Activated T-cell treated with anti-CD3 and anti-CD28 coated beads for 48 hours (primary cell): ENCODE measurements around the gene FBXW11.
"Not testable (repeated sequence)": the region's sequence is repeated elsewhere in the genome, so short reads cannot be mapped to it uniquely, and the experiment has no call there.

Experiments
- DNase-seq: peaks from one replicate; pipeline ENCODE4 v3.0.0-alpha.2; 2020; ENCODE audit warnings: low read depth

FBXW11 gene

DNA sequence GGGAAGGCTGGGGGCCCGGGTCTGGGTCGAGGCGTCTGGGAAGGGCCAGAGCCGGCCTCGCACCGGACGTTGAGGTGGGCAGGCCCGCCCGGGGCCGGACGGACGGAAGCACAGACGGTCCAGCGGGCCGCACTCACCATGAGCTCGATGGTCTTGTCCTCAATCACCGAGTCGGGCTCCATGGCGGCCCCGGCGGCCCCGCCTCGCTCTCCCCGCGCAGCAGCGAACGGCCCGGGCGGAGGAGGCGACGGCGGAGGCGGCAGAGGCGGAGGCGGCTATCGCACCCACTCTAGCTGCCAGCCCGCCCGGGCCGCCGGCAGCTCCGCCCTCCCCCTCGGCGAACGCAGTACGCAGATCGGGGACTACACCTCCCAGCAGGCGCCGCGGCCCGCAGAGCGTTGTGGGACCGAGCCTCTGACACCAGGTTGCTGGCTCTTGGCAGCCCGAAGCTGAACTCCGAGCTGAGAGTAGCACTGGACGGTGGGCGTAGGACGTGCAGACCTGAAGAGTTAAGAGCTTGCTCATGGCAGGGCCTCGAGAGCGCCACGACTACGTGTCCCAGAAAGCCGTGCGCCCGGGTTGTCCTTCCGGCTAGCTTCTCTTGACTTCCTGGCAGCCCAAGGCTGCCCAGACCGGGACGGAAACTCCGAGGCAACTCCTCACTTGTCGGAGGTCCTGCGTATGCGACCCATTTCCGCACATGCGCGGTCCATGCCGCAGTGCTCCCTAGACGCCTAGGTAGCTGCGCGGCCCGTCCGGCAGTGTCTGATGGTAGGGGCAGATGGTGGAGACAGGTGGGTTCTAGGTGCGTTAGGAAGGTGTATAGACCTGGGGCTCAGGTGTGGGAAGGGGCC is at the start of gene FBXW11:
FBXW11 (minus strand) TSS at position 318 of the 854 bp plus-strand sequence; CDS start at position 182, 136 bp downstream.
- peak; percentile 91 for DNase-seq

DNA sequence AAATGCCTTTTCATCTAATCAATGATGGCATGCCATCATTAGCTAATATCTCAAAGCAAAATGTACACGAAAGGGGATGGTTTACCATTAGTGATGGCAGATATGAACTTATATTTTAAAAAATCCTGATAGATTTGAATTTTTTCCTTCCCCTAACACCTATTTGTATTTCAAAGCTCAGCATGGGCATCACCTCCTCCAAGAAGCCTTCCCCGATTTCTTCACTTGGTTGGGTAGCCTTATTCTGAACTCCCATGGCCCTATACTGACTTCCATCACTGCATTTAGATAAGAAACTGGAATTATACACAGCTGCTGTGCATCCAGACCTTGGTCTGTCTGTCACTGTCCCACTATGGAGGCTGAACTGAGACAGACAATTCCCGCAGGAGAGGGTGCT is 49.6 kb upstream of the FBXW11 start:
- no peak for DNase-seq

DNA sequence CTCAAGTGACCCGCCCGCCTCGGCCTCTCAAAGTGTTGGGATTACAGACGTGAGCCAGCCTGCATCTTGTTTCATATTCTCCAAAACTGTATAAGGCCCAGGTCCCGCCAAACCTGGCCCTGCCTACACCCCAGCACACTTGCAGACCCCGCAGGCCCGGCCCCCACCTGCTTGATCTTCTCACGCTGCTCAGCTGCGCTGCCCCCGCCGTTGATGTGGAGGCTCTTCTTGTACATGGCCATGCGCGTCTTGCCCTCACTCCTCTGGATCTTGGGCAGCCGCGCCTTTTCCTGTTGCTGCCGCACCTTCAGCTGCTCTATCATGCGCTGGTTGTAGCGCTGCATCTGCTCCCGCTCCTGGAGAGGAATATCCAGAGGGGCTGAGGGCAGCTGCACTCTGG is 49.0 kb upstream of the FBXW11 start:
- DNase-seq: no peak

DNA sequence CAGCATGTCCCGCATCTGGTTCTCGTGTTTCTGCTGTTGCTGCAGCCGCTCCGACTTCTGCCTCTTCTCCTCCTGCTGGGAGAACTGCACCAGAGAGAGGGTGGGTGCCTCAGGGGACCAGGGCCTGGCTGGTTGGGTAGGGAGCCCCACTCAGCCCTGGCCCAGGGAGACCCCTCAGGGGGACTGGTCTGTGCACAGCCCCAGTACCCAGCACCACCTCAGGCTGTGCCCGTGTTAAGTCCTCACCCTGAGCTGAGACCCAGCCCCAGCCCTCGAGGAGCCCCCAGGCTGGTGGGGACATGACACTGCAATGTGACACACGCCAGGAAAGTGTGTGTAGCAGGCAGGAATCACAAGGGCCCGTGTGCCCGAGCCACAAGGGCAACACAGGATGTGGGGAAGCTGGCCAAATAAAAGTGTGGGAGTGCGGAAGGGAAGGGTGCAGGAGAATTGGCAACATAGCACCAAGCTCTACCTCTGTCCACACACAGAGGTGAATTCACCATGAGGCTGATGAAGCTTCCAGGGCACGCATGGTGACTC is 48.2 kb upstream of the FBXW11 start:
- no peak for DNase-seq

DNA sequence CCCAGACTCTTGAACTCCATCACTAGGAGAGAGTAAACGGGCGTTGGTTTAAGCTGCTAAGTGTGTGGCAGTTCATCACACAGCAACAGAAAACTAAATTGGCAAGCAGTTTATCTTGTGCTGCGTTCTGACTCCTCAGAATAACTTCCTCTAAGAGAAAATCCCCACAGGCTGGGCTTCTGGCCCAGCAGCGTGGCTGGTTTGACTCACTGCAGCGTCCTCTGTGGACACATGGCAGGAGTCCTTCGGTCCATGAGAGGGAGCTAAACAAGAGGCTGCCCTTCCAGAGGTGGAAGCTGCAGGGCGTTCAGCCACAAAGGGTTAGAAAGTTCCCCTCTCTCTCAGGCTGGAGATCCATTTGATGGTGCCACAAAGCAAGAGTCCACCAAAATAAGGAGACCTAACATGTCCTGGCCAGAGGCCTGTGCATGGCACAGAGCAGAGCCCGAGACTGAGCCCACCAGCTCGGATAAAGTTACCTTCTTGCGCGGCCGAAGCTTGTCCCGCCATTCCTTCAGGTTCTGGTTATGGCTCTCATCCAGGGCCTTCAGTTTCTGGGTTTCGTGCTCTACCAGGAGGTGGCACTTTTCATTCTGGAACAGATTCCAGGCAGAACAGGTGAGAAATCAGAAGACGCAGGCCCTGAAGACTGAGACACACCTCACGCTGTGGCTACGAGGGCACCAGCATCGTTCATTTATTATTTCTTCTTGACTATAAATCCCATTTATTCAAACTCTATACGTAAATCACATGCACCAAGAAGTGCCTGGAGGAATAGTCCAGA is 46.2 kb upstream of the FBXW11 start:
- DNase-seq: no peak

DNA sequence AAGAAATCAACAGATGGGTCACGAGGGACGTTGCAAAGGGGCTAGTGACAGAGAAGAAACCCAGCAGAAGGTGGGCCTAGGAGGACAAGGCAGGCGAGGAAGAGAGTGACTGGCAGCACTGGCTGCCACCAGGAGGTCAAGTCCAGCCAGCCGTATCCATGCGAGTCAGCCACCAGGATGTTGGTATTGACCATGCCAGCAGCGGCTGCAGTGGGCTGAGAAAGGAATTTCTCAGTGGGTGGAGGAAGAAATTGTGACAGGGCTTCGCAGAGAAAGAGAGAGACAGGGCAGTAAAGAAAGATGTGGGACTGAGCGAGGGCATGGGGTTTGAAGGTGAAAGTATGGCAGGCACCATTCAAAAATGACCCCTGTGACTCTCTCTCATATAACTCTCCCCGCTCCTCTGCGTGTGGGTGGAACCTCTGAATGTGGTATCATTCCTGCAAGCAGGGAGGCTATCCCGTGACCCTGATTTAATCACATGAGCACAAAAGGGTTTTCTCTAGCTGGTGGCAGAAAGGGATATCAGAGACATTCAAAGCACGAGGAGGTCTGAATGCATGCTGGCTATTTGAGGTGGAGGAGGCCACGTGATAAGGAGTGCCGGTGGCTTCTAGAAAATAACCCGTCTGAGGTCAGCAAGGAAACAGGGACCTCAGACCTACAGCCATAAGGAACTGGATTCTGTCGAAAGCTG is 45.4 kb upstream of the FBXW11 start:
- no peak for DNase-seq

DNA sequence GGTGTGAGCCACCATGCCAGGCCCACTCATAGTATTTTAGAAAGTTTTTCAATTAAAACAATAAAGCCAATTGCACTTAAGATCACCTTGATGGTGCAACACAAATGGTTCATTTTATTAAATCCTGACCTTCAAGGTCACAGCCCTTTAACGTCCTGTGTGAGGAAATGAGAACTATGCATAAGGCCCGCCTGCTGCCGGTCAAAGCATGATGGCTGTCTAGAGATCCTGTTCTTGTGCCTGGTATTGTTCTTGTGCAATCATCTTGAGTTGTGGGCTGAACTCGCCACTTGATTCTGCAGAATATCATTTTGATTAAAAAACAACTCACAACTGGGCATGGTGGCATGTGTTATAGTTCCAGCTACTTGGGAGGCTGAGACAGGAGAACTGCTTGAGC is 43.6 kb upstream of the FBXW11 start:
- DNase-seq: no peak

DNA sequence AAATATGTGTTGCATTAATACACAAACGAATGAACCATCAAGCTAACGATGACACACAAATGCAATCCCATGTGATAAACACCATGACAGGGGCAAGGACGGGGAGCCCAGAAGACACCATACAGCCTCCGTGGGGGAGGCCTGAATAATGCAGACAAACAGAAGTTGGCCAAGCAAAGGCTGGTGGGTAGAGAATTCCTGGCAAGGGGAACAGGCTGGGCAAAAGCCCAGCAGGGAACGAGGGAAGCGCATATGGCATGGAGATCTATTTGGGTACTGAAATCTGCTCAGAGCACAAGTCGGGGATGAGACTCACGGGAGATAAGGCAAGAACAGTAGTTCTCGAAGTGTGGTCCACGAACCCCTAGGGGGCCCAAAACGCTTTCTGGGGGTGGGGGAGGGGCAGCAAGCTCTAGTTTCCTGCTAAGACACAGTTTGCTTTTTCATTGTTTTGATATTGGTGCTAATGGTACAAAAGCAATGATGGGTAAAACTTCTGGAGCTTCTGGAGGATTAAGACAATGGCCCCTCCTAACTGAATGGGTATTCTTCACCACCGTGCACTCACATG is 42.9 kb upstream of the FBXW11 start:
- DNase-seq: no peak

DNA sequence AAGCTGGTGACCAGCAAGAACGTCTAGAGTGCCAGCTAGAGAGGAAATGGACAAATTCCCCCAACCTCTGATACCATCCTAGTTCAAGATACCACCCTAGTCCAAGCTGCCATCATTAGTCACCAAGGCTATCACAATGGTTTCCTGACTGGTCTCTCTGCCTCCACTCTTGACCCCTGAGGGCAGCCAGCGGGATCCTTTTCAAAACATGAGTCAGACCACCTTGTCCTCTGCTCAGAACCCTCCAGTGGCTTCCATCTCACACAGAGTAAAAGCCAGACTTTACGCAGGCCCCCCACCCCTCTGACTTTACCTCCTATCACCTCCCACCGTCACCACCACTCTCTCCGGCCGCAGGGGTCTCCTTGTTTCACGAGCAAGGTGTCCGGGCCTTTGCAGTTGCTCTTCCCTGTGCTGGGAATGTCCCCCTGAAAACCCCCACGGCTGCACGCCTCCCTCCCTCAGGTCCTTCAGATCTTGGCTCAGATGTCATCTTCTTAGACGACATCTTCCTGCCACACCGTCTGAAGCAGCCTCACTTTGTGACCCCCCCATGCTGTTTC is 42.2 kb upstream of the FBXW11 start:
- DNase-seq: no peak

DNA sequence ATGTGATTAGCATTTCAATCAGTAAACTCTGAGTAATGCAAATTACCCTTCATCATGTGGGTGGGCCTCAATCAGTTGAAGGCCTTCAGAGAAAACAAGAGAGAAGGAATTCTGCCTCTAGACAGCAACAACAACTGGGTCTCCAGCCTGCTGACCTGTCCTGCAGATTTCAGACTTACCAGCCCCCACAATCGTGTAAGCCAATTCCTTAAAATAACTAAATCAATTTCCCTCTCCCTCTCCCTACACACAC is 41.7 kb upstream of the FBXW11 start:
- DNase-seq: no peak

DNA sequence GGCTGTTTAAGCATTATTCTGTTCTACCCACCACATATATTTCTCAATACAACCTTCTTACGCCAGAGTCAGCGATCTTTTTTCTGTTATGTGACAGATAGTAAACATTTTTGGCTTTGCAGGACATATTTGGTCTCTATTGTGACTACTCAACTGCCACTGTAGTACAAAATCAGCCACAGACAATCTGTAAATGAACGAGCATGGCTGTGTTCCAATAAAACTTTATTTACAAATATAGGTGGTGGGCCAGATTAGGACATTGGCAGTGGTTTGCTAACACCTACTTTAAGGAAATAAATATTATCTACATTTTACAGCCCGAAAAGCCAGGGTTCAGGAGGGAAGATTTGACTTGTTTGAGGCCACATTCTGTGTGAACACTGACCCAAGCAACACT is 40.2 kb upstream of the FBXW11 start:
- DNase-seq: no peak

DNA sequence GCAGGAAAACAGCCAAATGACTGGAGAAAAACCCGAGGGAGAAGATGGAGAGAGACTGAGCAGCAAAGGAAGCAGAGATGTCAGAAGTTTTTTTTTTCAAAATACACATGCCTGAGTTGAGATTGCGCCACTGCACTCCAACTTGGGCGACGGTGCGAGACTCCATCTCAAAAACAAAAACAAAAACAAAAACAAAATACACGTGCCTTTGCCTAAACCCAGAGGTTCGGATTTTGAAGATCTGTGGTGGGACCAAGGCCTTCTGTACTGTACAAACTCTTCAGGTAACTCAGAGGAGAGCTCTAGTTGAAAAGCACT is 38.8 kb upstream of the FBXW11 start:
- no peak for DNase-seq

DNA sequence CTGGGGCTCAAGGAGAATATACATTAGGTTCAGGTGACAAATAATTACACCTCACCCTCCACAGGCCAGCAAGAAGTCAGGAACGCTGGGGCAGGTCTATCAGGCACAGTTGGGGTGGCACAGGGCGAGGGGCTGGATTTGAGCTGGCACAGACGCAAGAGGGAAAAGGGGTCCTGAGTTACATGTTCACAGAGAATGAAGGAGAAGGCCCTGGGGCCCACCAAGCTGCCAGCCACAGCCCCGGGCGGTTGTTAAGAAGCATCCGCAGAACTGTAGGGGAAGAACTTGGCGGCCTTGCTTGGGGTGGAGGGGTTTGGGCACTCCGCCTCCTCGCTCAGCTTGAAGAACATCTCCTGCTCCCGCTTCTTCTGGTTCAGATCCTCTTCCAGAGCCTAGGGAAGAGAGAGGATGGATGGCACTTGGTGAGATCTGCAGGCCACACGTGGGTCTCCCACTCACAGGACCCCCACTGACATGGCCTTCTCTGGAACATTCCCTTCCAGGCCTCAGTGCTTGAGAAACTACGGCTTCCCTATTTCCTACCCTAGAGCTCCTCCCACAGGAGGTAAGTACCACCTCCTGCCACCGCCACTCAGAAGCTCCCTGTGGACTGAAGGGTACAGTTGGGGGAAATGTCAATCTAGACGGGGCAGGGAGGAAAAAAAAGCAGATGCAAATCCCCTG is 38.3 kb upstream of the FBXW11 start:
- DNase-seq: no peak

DNA sequence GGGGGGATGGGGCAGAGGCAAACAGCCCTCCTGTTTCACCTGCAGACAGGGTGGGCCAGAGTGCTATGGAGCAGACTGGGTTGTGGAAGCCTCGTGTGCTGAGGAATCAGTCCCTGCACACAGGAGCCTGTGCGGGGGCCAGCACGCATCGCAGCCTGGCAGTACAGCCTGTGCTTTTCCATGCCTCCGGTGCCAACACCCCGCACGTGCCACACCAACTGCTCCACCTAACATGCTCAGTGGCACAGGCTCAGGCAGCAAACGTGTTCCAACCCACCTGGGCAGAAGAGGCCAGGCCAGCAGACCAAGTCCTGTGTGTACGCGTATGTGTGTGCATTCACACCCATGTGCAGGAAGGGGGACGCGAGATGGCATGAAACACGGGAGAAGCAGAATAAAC is 37.4 kb upstream of the FBXW11 start:
- no peak for DNase-seq

DNA sequence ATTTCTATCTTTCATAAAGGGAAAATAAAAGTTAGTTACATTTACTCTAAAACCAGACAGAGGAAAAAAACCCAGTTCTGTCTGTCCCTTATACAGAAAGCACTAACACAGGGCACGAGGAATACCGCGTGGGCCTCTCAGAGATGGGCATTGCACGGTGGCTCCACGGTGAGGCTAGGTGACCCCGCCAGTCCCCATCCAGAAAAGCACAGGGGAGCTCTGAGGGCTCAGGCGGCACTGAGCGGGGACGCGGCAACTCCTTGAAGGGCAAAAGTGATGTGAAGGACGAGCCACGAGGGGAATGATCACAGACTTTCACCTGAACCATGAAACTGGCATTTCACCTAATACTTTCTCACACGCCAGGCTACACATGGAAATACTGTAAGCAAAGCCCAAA is 35.7 kb upstream of the FBXW11 start:
- no peak for DNase-seq

DNA sequence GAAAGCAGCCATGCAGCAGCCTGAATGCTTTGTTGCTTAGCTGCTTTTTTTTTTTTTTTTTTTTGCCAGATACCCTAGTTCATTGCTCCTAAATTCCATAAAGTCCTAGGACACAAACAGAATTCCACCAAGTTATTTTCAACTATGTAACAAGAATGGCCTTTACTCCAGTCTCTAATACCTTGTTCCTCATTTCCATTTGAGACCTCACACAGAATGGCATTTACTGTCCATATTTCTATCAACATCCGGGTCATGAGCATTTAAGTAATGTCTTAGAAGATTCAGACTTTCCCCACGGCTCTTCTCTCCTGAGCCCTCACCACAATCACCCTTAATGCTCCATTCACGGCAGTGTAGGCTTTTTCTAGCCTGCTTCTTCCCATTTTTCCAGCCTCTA is 31.7 kb upstream of the FBXW11 start:
- DNase-seq: no peak

DNA sequence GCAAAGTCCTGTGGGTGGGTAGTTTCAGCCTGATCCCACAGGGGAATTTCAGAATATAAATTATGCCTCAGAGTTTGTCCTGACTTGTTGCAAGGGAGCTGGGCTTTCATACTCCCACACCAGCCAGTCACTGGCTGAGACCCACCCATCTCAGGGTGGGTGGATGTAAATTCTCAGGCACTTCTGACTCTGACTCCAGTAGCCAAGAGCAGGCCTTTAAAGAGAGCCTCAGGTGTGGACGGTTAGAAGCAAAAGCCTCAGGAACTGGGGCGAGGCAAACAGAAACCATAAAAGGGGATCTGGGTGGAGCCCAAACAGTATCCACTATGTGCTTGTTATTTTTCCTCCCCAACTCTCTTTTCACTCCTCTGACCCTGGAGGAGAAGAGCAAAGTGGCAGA is 28.6 kb upstream of the FBXW11 start:
- DNase-seq: peak; percentile 12

DNA sequence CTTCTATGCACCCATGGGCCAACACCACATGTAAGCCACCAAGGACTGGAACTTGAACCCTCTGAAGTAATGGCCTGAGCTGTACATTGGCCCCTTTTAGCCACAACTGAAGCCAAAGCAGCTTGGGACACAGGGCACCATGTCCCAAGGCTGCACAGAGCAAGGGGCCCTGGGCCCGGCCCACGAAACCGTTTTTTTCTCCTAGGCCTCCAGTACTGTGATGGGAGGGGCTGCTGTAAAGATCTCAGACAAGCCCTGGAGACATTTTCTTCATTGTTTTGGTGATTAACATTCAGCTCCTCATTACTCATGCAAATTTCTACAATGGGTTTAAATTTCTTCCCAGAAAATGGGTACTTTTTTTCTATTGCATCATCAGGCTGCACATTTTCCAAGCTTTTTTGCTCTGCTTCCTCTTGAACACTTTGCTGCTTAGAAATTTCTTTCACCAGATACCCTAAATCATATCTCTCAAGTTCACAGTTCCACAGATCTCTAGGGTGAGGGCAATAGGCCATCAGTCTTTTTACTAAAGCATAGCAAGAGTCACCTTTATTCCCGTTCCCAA is 25.5 kb upstream of the FBXW11 start:
- no peak for DNase-seq

DNA sequence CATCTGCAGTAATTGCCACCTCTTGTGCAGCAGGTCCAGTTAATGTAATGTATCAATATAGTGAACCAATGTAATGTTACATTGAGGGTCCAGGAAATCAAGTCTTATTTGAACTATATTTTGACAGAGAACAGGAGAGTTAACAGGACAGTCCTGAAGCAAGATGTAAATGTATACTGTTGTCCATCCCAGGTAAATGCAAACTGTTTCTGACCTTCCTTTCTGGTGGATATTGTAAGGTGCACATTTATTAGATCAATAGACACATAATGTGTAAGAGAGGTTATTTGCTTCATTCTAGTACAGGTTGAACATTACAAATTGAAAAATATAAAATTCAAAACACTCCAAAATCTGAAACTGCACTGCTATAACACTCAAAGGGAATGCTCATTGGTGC is 23.4 kb upstream of the FBXW11 start:
- DNase-seq: no peak

DNA sequence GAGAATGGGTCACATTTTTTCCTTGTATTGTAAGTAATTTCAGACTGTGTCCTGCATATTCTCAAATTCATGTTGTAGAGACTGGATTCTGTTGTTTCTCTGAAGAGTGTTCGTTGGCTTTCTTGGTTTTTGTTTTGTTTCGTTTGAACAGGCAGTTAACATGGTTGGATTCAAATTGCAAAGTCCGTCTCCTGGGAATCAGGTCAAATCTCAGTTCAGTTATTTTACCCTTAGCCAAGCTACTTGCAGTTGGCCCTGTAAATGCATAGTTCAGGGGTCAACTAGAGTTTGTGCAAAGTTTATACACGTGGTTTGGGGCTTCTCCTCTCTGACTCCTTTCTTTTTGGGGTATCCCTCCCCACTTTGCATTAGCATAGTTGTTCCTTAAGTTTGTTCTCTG is 21.7 kb upstream of the FBXW11 start:
- DNase-seq: no peak

DNA sequence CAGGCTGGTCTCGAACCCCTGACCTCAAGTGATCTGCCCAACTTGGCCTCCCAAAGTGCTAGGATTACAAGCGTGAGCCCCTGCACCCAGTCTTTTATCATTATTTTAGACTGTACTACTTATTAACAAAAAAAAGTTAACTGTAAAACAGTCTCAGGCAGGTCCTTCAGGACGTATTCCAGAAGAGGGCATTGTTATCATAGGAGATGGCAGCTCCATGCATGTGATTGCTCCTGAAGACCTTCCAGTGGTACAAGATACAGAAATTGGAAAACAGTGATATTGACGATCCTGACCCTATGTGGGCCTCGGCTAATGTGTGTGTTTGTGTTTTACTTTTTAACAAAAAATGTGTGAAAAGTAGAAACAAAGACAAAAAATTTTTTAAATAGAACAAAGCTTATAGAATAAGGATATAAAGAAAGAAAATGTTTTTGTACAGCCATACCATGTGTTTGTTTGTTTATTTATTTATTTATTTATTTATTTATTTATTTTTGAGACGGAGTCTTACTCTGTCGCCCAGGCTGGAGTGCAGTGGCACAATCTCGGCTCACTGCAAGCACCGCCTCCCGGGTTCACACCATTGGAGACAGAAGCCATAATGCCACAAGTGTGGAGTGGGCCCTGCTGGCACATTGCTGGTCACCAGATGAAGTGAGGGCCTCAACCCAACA is 13.8 kb upstream of the FBXW11 start:
- not testable (repeated sequence) for DNase-seq
